Parathyroid adenoma (tissue), 2 donors: ENCODE data around the gene FAM120B.
"Not testable (repeated sequence)": the region's sequence is repeated elsewhere in the genome, so short reads cannot be mapped to it uniquely, and the experiment has no call there.

Experiments used
- H2AFZ ChIP-seq: fragments of 300-600 bp; sonication (generic); one replicate; pipeline ENCODE4 v1.7.0; 2017; ENCODE audit warnings: antibody characterized with exemption, mild to moderate bottlenecking
- H3K27ac ChIP-seq: fragments of 300-600 bp; sonication (generic); one replicate; pipeline ENCODE4 v1.7.0; 2017
- H3K27me3 ChIP-seq: fragments of 300-600 bp; sonication (generic); one replicate; pipeline ENCODE4 v1.7.0; 2017; ENCODE audit warnings: low read length; ENCODE audit not compliant: control insufficient read depth, insufficient read depth
- H3K36me3 ChIP-seq: fragments of 300-600 bp; sonication (generic); one replicate; pipeline ENCODE4 v1.7.0; 2017; ENCODE audit warnings: low read length; ENCODE audit not compliant: control insufficient read depth, insufficient read depth
- H3K4me1 ChIP-seq: fragments of 300-600 bp; sonication (generic); one replicate; pipeline ENCODE4 v1.7.0; 2017; ENCODE audit warnings: control low read depth
- H3K4me2 ChIP-seq: fragments of 300-600 bp; sonication (generic); one replicate; pipeline ENCODE4 v1.7.0; 2017; ENCODE audit warnings: low read length
- H3K4me3 ChIP-seq: fragments of 300-600 bp; sonication (generic); one replicate; pipeline ENCODE4 v1.7.0; 2017; ENCODE audit warnings: low read depth, low read length
- H3K79me2 ChIP-seq: fragments of 300-600 bp; sonication (generic); one replicate; pipeline ENCODE4 v1.7.0; 2017; ENCODE audit warnings: control low read depth
- H3K9ac ChIP-seq: fragments of 300-600 bp; sonication (generic); one replicate; pipeline ENCODE4 v1.7.0; 2017; ENCODE audit warnings: mild to moderate bottlenecking
- H3K9me3 ChIP-seq: fragments of 300-600 bp; sonication (generic); one replicate; pipeline ENCODE4 v1.7.0; 2017; ENCODE audit warnings: low read length; ENCODE audit not compliant: control insufficient read depth
- TF ChIP-seq, protein P1 (sequence below): fragments of 300-600 bp; sonication (generic); IDR thresholded peaks from one replicate; pipeline ENCODE4 v1.7.0; 2017; ENCODE audit warnings: antibody characterized with exemption, mild to moderate bottlenecking
- donor health status: primary hyperparathyroidism.

Gene FAM120B

DNA sequence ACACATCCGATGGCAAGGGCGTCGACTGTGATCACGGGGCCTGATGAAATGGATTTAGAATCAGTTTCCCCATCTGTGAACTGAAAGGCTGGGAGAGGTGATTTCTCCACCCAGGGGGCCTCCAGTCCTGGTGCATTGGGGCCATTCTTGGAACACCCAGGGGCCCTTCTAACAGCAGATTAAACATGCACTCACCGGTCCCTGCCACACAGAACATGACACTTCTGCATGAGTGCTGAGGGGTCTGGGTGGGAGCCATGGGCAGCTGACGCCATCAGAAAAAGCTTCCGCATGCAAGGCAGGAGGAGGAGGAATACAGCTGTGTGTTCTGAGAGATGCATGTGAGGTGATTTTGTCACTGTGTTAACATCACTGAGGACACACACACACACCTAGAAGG is 42.5 kb upstream of the FAM120B start:
- H3K4me3 ChIP-seq = no peak overlapping the region
- no peaks in the 10 kb centered on the region for H3K36me3 ChIP-seq
- no peaks in the 10 kb centered on the region for H3K9me3 ChIP-seq
- no peak overlapping the region for H3K4me2 ChIP-seq
- H2AFZ ChIP-seq = no peak overlapping the region
- TF ChIP-seq, protein P1, sequence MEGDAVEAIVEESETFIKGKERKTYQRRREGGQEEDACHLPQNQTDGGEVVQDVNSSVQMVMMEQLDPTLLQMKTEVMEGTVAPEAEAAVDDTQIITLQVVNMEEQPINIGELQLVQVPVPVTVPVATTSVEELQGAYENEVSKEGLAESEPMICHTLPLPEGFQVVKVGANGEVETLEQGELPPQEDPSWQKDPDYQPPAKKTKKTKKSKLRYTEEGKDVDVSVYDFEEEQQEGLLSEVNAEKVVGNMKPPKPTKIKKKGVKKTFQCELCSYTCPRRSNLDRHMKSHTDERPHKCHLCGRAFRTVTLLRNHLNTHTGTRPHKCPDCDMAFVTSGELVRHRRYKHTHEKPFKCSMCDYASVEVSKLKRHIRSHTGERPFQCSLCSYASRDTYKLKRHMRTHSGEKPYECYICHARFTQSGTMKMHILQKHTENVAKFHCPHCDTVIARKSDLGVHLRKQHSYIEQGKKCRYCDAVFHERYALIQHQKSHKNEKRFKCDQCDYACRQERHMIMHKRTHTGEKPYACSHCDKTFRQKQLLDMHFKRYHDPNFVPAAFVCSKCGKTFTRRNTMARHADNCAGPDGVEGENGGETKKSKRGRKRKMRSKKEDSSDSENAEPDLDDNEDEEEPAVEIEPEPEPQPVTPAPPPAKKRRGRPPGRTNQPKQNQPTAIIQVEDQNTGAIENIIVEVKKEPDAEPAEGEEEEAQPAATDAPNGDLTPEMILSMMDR = no peak
- no peaks in the 10 kb centered on the region for H3K4me1 ChIP-seq
- H3K9ac ChIP-seq = no peak overlapping the region
- no peak overlapping the region for H3K27ac ChIP-seq
- H3K27me3 ChIP-seq = no peaks in the 10 kb centered on the region
- no peaks in the 10 kb centered on the region for H3K79me2 ChIP-seq

DNA sequence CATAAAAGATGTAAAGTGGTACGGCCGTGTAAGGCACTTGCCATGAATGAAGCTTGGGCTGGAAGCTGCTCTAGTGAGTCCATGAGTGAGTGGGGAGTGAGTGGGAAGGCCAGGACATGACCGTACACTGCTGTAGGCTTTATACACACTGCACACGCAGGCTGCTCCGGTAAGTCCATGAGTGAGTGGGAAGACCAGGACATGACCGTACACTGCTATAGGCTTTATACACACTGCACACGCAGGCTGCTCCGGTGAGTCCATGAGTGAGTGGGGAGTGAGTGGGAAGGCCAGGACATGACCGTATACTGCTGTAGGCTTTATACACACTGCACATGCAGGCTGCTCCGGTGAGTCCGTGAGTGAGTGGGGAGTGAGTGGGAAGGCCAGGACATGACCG is 41.9 kb upstream of the FAM120B start:
- not testable (repeated sequence) for H3K9me3 ChIP-seq, H3K27ac ChIP-seq, H2AFZ ChIP-seq, H3K79me2 ChIP-seq, H3K4me3 ChIP-seq, H3K36me3 ChIP-seq, H3K27me3 ChIP-seq, H3K4me2 ChIP-seq, H3K4me1 ChIP-seq, H3K9ac ChIP-seq

DNA sequence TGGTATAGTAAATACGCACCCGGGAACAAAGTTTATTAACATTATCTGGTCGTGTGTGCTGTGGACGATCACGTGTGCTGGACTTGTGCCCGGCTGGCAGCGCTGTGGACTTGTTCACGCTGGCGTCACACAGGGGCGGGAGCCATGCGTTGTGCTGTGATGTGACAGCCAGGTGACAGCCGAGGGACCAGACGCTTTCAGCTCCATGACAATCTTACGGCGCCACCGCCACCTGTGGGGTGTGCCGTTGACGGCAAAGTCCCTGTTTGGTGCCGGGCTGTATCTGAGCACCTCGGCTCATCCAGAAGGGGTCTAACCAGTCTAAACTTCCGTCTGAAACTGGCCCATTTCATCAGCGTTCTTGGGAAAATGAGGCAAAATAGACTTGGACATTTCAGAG is 40.9 kb upstream of the FAM120B start:
- Histone ChIP-seq H3K4me2 (no peak overlapping the region), H3K27me3 (no peaks in the 10 kb centered on the region), H3K27ac (no peak overlapping the region), H2AFZ (no peak overlapping the region), H3K4me1 (no peaks in the 10 kb centered on the region), H3K36me3 (no peaks in the 10 kb centered on the region), H3K9ac (no peak overlapping the region), H3K79me2 (no peaks in the 10 kb centered on the region), H3K9me3 (no peaks in the 10 kb centered on the region), H3K4me3 (no peak overlapping the region)
- TF ChIP-seq, protein P1 = no peak

DNA sequence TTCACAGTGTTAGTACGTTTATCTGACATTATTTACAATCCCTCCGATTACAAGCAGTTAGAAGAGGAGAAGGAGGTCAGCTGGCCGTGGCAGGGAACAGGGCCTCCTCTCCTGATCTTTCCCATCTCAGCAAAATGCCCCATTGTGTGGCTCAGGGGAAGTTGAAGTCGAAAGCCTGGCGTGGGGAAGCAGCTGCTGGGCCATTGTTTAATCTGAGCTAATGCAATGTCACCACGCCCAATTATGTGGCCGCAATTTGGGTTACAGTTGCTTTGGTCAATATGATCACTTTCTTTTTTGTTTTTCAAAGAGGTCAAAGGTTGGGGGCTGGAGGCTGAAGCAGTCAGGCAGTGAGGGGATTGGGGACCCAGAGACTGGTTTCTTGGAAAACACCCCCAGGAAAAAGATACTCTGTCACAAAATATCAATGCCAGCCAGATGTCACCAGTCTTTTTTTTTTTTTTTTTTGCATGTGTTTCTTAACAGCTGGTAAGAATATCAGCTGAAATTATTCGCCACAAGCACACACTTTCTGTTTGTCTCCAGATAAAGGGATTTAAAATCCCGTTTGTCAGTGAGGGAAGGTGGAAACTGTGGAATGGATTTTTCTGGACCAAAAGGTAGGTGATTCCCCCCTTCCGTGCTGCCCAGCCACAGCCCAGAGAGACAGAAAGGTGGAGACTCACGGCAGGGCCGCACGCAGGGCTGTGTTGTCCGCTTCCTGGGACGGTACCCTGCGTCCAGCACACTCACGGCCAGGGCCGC is 40.3 kb upstream of the FAM120B start:
- Histone ChIP-seq H3K79me2 (no peaks in the 10 kb centered on the region), H3K9me3 (no peaks in the 10 kb centered on the region), H3K27me3 (no peaks in the 10 kb centered on the region), H2AFZ (no peak overlapping the region), H3K4me1 (no peaks in the 10 kb centered on the region), H3K27ac (no peak overlapping the region), H3K4me3 (no peak overlapping the region), H3K9ac (no peak overlapping the region), H3K36me3 (no peaks in the 10 kb centered on the region), H3K4me2 (no peak overlapping the region)
- TF ChIP-seq, protein P1 = no peak

DNA sequence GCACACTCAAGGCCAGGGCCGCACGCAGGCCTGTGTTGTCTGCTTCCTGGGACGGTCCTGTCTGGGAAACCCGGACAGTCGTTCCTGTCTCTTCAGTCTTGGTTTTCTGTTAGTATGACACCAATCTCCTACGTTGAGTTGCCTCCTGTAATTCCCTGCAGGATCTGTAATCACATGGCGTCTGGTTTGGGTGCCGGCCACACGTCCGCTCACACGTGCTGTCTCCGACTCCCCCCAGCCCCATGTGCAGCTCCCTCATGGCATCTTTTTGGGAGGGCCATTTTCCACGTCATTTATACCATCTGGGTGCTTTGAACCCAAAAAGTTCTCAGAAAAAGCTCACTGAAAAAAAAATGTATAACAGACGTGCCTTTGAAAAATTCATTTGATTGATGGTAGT is 38.9 kb upstream of the FAM120B start:
- H3K27ac ChIP-seq = no peak overlapping the region
- H3K4me1 ChIP-seq = no peaks in the 10 kb centered on the region
- TF ChIP-seq, protein P1 = no peak
- H3K36me3 ChIP-seq = no peaks in the 10 kb centered on the region
- H3K9me3 ChIP-seq = no peaks in the 10 kb centered on the region
- no peak overlapping the region for H2AFZ ChIP-seq
- no peaks in the 10 kb centered on the region for H3K79me2 ChIP-seq
- no peak overlapping the region for H3K9ac ChIP-seq
- no peak overlapping the region for H3K4me3 ChIP-seq
- H3K27me3 ChIP-seq = no peaks in the 10 kb centered on the region
- no peak overlapping the region for H3K4me2 ChIP-seq
